ENCODE results near the gene SIL1. TPM values are rescaled to one million over a fixed set of nuclear protein-coding genes. Genes with fewer than 3 reads are reported as not detected.
"Not testable (repeated sequence)": the region's sequence is repeated elsewhere in the genome, so short reads cannot be mapped to it uniquely, and the experiment has no call there.

SIL1 gene
- total RNA-seq: 43.4 and 62.7 TPM in 2 replicates

GRCh38 chr5:139197710-139198669, at the start of gene SIL1:
SIL1 (minus strand) TSS chr5:139198368; CDS start chr5:139127843, 70,525 bp downstream.
- peak; percentile 86 to 97 for DNase-seq (ENCODE audit: low read depth in 2 of 2)

GRCh38 chr5:139246394-139246793, 48.2 kb upstream of the SIL1 start:
- DNase-seq (ENCODE audit: low read depth in 2 of 2): peak in 1 of 2 donors; percentile 47

GRCh38 chr5:139245637-139246339, 47.6 kb upstream of the SIL1 start:
- no peak for DNase-seq (ENCODE audit: low read depth in 2 of 2)

- no peak for DNase-seq (ENCODE audit: low read depth in 2 of 2)
Observed at GRCh38 chr5:139243425-139243970, 45.3 kb upstream of the SIL1 start.

GRCh38 chr5:139241139-139241538, 43.0 kb upstream of the SIL1 start:
- DNase-seq (ENCODE audit: low read depth in 2 of 2): no peak

GRCh38 chr5:139236479-139236878, 38.3 kb upstream of the SIL1 start:
- no peak for DNase-seq (ENCODE audit: low read depth in 2 of 2)

- DNase-seq (ENCODE audit: low read depth in 2 of 2): no peak
Observed at GRCh38 chr5:139232147-139232724, 34.1 kb upstream of the SIL1 start.

GRCh38 chr5:139228201-139228803, 30.1 kb upstream of the SIL1 start:
- DNase-seq (ENCODE audit: low read depth in 2 of 2): no peak

- DNase-seq (ENCODE audit: low read depth in 2 of 2): no peak
Observed at GRCh38 chr5:139226131-139226530, 28.0 kb upstream of the SIL1 start.

- no peak for DNase-seq (ENCODE audit: low read depth in 2 of 2)
Observed at GRCh38 chr5:139223481-139223880, 25.3 kb upstream of the SIL1 start.

GRCh38 chr5:139222346-139222745, 24.2 kb upstream of the SIL1 start:
- no peak for DNase-seq (ENCODE audit: low read depth in 2 of 2)

GRCh38 chr5:139218038-139218437, 19.9 kb upstream of the SIL1 start:
- DNase-seq (ENCODE audit: low read depth in 2 of 2): not testable (repeated sequence)

GRCh38 chr5:139215107-139215975, 17.2 kb upstream of the SIL1 start:
- peak; percentile 80 to 92 for DNase-seq (ENCODE audit: low read depth in 2 of 2)

GRCh38 chr5:139214646-139215045, 16.5 kb upstream of the SIL1 start:
- DNase-seq (ENCODE audit: low read depth in 2 of 2): peak in 1 of 2 donors; percentile 13

GRCh38 chr5:139212906-139213305, 14.7 kb upstream of the SIL1 start:
- no peak for DNase-seq (ENCODE audit: low read depth in 2 of 2)

GRCh38 chr5:139212486-139212885, 14.3 kb upstream of the SIL1 start:
- no peak for DNase-seq (ENCODE audit: low read depth in 2 of 2)

- DNase-seq (ENCODE audit: low read depth in 2 of 2): no peak
Observed at GRCh38 chr5:139210585-139210984, 12.4 kb upstream of the SIL1 start.

- DNase-seq (ENCODE audit: low read depth in 2 of 2): no peak
Observed at GRCh38 chr5:139207297-139208000, 9.3 kb upstream of the SIL1 start.

- DNase-seq (ENCODE audit: low read depth in 2 of 2): no peak
Observed at GRCh38 chr5:139205586-139205985, 7.4 kb upstream of the SIL1 start.

- DNase-seq (ENCODE audit: low read depth in 2 of 2): no peak
Observed at GRCh38 chr5:139205124-139205523, 7.0 kb upstream of the SIL1 start.

All from dermis microvascular lymphatic vessel endothelial cell (primary cell).